GM18526 (cell line): ENCODE data around the gene CD2BP2.
A peak's percentile ranks its signal among the peaks of the same experiment; 100 is the strongest.

Experiments
- POLR2A ChIP-seq: IDR thresholded peaks from 3 replicates; pipeline ENCODE4 v1.6.1; 2011; ENCODE audit not compliant: insufficient read length; ENCODE audit errors: extremely low read depth

The CD2BP2 gene

GRCh38 chr16:30369091-30369937, 14.2 kb upstream of the CD2BP2 start:
- no peak for TF ChIP-seq POLR2A

GRCh38 chr16:30368792-30369090, 13.6 kb upstream of the CD2BP2 start:
- no peak for TF ChIP-seq POLR2A

GRCh38 chr16:30368122-30368791, 13.1 kb upstream of the CD2BP2 start:
- no peak for TF ChIP-seq POLR2A

GRCh38 chr16:30367349-30368009, 12.4 kb upstream of the CD2BP2 start:
- TF ChIP-seq POLR2A = no peak

GRCh38 chr16:30366511-30366910, 11.4 kb upstream of the CD2BP2 start:
- TF ChIP-seq POLR2A = no peak

GRCh38 chr16:30365200-30365599, 10.1 kb upstream of the CD2BP2 start:
- no peak for TF ChIP-seq POLR2A

GRCh38 chr16:30361180-30361579, 6.1 kb upstream of the CD2BP2 start:
- no peak for TF ChIP-seq POLR2A

- no peak for TF ChIP-seq POLR2A
Observed at GRCh38 chr16:30359871-30360170, 4.7 kb upstream of the CD2BP2 start.

- no peak for TF ChIP-seq POLR2A
Observed at GRCh38 chr16:30358990-30359870, 4.1 kb upstream of the CD2BP2 start.

GRCh38 chr16:30358577-30358936, 3.4 kb upstream of the CD2BP2 start:
- no peak for TF ChIP-seq POLR2A

GRCh38 chr16:30357715-30358576, 2.8 kb upstream of the CD2BP2 start:
- TF ChIP-seq POLR2A = no peak

GRCh38 chr16:30357085-30357714, 2.1 kb upstream of the CD2BP2 start:
- no peak for TF ChIP-seq POLR2A

GRCh38 chr16:30356401-30357084, 1.4 kb upstream of the CD2BP2 start:
- TF ChIP-seq POLR2A = no peak

- TF ChIP-seq POLR2A = peak; percentile 35
Observed at GRCh38 chr16:30355954-30356308, 823 bp upstream of the CD2BP2 start.
